ENCODE measurements around the gene VSTM1.

The VSTM1 gene

DNA sequence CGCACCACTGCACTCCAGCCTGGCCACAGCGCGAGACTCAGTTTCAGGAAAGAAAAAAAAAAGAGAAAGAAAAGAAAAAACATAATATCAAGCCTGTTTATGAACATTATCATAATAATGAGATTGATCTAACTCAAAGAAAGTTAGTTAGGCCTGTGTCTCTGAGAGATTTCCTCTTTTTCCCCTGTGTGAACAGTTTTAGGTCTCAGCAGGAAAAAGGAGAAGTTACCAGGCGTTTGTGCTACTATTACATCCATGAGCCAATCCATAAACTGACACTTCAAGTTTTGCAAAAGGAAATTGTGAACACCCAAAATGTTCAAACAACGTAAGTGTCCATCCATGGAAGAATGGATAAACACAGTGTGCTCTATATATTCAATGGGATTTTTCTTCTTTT is 13.6 kb upstream of the VSTM1 start:
- DNase-seq (ENCODE audit: low spot score), result no peak
- TF ChIP-seq, protein P1, sequence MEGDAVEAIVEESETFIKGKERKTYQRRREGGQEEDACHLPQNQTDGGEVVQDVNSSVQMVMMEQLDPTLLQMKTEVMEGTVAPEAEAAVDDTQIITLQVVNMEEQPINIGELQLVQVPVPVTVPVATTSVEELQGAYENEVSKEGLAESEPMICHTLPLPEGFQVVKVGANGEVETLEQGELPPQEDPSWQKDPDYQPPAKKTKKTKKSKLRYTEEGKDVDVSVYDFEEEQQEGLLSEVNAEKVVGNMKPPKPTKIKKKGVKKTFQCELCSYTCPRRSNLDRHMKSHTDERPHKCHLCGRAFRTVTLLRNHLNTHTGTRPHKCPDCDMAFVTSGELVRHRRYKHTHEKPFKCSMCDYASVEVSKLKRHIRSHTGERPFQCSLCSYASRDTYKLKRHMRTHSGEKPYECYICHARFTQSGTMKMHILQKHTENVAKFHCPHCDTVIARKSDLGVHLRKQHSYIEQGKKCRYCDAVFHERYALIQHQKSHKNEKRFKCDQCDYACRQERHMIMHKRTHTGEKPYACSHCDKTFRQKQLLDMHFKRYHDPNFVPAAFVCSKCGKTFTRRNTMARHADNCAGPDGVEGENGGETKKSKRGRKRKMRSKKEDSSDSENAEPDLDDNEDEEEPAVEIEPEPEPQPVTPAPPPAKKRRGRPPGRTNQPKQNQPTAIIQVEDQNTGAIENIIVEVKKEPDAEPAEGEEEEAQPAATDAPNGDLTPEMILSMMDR (IDR thresholded peaks at IDR 0.05; ENCODE audit: poor library complexity, severe bottlenecking), result no peak
- Histone ChIP-seq H3K27me3 (ENCODE audit: insufficient read depth, poor library complexity, severe bottlenecking) (no peaks in the 10 kb centered on the region), H3K27ac (ENCODE audit: poor library complexity, severe bottlenecking) (no peak overlapping the region), H3K36me3 (ENCODE audit: low read depth) (no peaks in the 10 kb centered on the region), H3K9me3 (ENCODE audit: severe bottlenecking) (no peaks in the 10 kb centered on the region), H3K4me1 (ENCODE audit: insufficient read depth, poor library complexity, severe bottlenecking) (no peaks in the 10 kb centered on the region), H3K4me3 (ENCODE audit: severe bottlenecking) (no peak overlapping the region)
- no peak for ATAC-seq (ENCODE audit: low read depth)

DNA sequence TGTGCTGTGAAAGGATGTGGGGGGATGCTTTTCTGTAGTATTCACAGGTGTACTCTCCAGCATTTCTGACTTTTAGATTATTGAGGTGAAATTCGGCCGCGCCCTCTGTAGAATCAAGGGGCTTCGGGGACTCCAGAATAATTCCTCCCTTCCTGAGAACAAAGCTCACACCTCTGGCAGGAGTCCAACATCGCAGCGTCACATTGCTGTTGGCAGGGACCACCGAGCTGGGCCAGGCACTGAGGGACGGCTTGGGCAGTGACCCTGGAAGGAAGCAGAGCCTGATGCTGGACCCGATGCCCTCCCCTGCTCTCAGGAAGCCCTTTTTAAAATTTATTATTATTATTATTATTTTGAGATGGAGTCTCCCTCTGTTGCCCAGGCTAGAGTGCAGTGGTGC is 11.2 kb upstream of the VSTM1 start:
- no peaks in the 10 kb centered on the region for H3K9me3 ChIP-seq (ENCODE audit: severe bottlenecking)
- ATAC-seq (ENCODE audit: low read depth) (no peak), DNase-seq (ENCODE audit: low spot score) (no peak)
- H3K27ac ChIP-seq (ENCODE audit: poor library complexity, severe bottlenecking), result no peak overlapping the region
- no peak overlapping the region for H3K4me3 ChIP-seq (ENCODE audit: severe bottlenecking)
- TF ChIP-seq, protein P1 (IDR thresholded peaks at IDR 0.05; ENCODE audit: poor library complexity, severe bottlenecking), result no peak
- no peaks in the 10 kb centered on the region for H3K4me1 ChIP-seq (ENCODE audit: insufficient read depth, poor library complexity, severe bottlenecking)
- H3K36me3 ChIP-seq (ENCODE audit: low read depth), result no peaks in the 10 kb centered on the region
- H3K27me3 ChIP-seq (ENCODE audit: insufficient read depth, poor library complexity, severe bottlenecking), result no peaks in the 10 kb centered on the region

- DNase-seq (ENCODE audit: low spot score) (no peak), ATAC-seq (ENCODE audit: low read depth) (no peak)
- H3K9me3 ChIP-seq (ENCODE audit: severe bottlenecking), result no peaks in the 10 kb centered on the region
- H3K36me3 ChIP-seq (ENCODE audit: low read depth), result no peaks in the 10 kb centered on the region
- no peak overlapping the region for H3K4me3 ChIP-seq (ENCODE audit: severe bottlenecking)
- no peaks in the 10 kb centered on the region for H3K27me3 ChIP-seq (ENCODE audit: insufficient read depth, poor library complexity, severe bottlenecking)
- no peaks in the 10 kb centered on the region for H3K4me1 ChIP-seq (ENCODE audit: insufficient read depth, poor library complexity, severe bottlenecking)
- TF ChIP-seq, protein P1 (IDR thresholded peaks at IDR 0.05; ENCODE audit: poor library complexity, severe bottlenecking), result no peak
- no peak overlapping the region for H3K27ac ChIP-seq (ENCODE audit: poor library complexity, severe bottlenecking)
These were observed 10.1 kb upstream of the VSTM1 start for GRCh38 chr19:54073829-54074228.

- no peaks in the 10 kb centered on the region for H3K27me3 ChIP-seq (ENCODE audit: insufficient read depth, poor library complexity, severe bottlenecking)
- no peak overlapping the region for H3K4me3 ChIP-seq (ENCODE audit: severe bottlenecking)
- TF ChIP-seq, protein P1 (IDR thresholded peaks at IDR 0.05; ENCODE audit: poor library complexity, severe bottlenecking), result no peak
- no peak for ATAC-seq (ENCODE audit: low read depth)
- no peak overlapping the region for H3K27ac ChIP-seq (ENCODE audit: poor library complexity, severe bottlenecking)
- H3K4me1 ChIP-seq (ENCODE audit: insufficient read depth, poor library complexity, severe bottlenecking), result no peaks in the 10 kb centered on the region
- H3K36me3 ChIP-seq (ENCODE audit: low read depth), result no peaks in the 10 kb centered on the region
- DNase-seq (ENCODE audit: low spot score), result no peak
- H3K9me3 ChIP-seq (ENCODE audit: severe bottlenecking), result no peaks in the 10 kb centered on the region
These were observed 5.8 kb upstream of the VSTM1 start for GRCh38 chr19:54069470-54069869.

- Histone ChIP-seq H3K27ac (ENCODE audit: poor library complexity, severe bottlenecking) (no peak overlapping the region), H3K4me1 (ENCODE audit: insufficient read depth, poor library complexity, severe bottlenecking) (no peaks in the 10 kb centered on the region), H3K27me3 (ENCODE audit: insufficient read depth, poor library complexity, severe bottlenecking) (no peaks in the 10 kb centered on the region), H3K9me3 (ENCODE audit: severe bottlenecking) (no peaks in the 10 kb centered on the region), H3K36me3 (ENCODE audit: low read depth) (no peaks in the 10 kb centered on the region), H3K4me3 (ENCODE audit: severe bottlenecking) (no peak overlapping the region)
- ATAC-seq (ENCODE audit: low read depth) (no peak), DNase-seq (ENCODE audit: low spot score) (no peak)
- TF ChIP-seq, protein P1 (IDR thresholded peaks at IDR 0.05; ENCODE audit: poor library complexity, severe bottlenecking), result no peak
These were observed 1.1 kb downstream of the VSTM1 start for GRCh38 chr19:54062643-54063042.

All from RWPE2 (cell line).